Colonic mucosa (tissue), 4 donors: Measurements from ENCODE around the gene GRWD1. TPM values are rescaled to one million over a fixed set of nuclear protein-coding genes. Genes with fewer than 3 reads are reported as not detected.

Experiments
- DNase-seq: peaks from one replicate; pipeline ENCODE4 v3.0.0-alpha.2; 2020
- H3K27ac ChIP-seq: fragments of 200-600 bp; one replicate; pipeline ENCODE4 v1.8.0; 2021
- H3K27me3 ChIP-seq: fragments of 200-600 bp; one replicate; pipeline ENCODE4 v1.8.0; 2021
- H3K36me3 ChIP-seq: fragments of 200-600 bp; one replicate; pipeline ENCODE4 v1.8.0; 2021
- H3K4me1 ChIP-seq: fragments of 200-600 bp; one replicate; pipeline ENCODE4 v1.8.0; 2021; ENCODE audit warnings: mild to moderate bottlenecking
- H3K4me3 ChIP-seq: fragments of 200-600 bp; one replicate; pipeline ENCODE4 v1.8.0; 2021
- H3K9ac ChIP-seq, 2 donors: one replicate each; pipeline ENCODE4 v1.7.0; 2013; ENCODE audit warnings: control low read depth in 2 of 2, low read depth in 2 of 2, low read length in 2 of 2
- H3K9me3 ChIP-seq: fragments of 200-600 bp; one replicate; pipeline ENCODE4 v1.8.0; 2021
- CTCF ChIP-seq: fragments of 200-600 bp; IDR thresholded peaks from one replicate; pipeline ENCODE4 v1.8.0; 2022; ENCODE audit warnings: antibody characterized with exemption, mild to moderate bottlenecking
- intact Hi-C: fragments of 100-400 bp; cut with DNase I; formaldehyde crosslinking; loops from one replicate; pipeline ENCODE4 v1.14.1; 2022
- total RNA-seq, 2 donors: library from RNA; stranded (reverse); fragmentation: NEBNext Ultra II Directional in 1 of 2; extraction: Animal tissue kit (Norgen Biotek cat#: 25700) in 1 of 2; gene quantifications; one replicate each; pipeline ENCODE4 v1.2.1, GENCODE V29; 2021
- donor health status: healthy.
- donor health status: DM: no; HTN: no; CAD: no.
- donor health status: DM: no; HTN: no; CAD: no.

Gene GRWD1
- total RNA-seq, 2 donors from 2014 or later: 17.0 to 45.8 TPM

- H3K36me3 ChIP-seq: peaks cover 13% of the 10 kb centered on the region
- no peak overlapping the region for H3K27ac ChIP-seq
- H3K9ac ChIP-seq: no peak overlapping the region
- no peaks in the 10 kb centered on the region for H3K27me3 ChIP-seq
- no peak for DNase-seq
- H3K4me3 ChIP-seq: no peak overlapping the region
- H3K9me3 ChIP-seq: no peaks in the 10 kb centered on the region
- H3K4me1 ChIP-seq: no peaks in the 10 kb centered on the region
- TF ChIP-seq CTCF: no peak
- intact Hi-C loops: no loop called here
Observed at GRCh38 chr19:48478339-48479256, 32.8 kb downstream of the GRWD1 start.

- no peak overlapping the region for H3K9ac ChIP-seq
- no peak overlapping the region for H3K27ac ChIP-seq
- no peaks in the 10 kb centered on the region for H3K9me3 ChIP-seq
- H3K4me1 ChIP-seq: no peaks in the 10 kb centered on the region
- H3K27me3 ChIP-seq: no peaks in the 10 kb centered on the region
- H3K36me3 ChIP-seq: peaks cover 6% of the 10 kb centered on the region
- no peak for DNase-seq
- H3K4me3 ChIP-seq: no peak overlapping the region
- TF ChIP-seq CTCF: no peak
- intact Hi-C loops: no loop called here
Observed at GRCh38 chr19:48479686-48480085, 33.9 kb downstream of the GRWD1 start.

GRCh38 chr19:48480183-48480557 is 34.4 kb downstream of the GRWD1 start:
- H3K27ac ChIP-seq: peak overlapping the region; percentile 49
- TF ChIP-seq CTCF: no peak
- intact Hi-C loops: no loop called here
- no peaks in the 10 kb centered on the region for H3K4me1 ChIP-seq
- no peaks in the 10 kb centered on the region for H3K9me3 ChIP-seq
- peaks cover 1% of the 10 kb centered on the region for H3K36me3 ChIP-seq
- no peaks in the 10 kb centered on the region for H3K27me3 ChIP-seq
- H3K9ac ChIP-seq: peak overlapping the region; percentile 61 to 77
- peak overlapping the region; percentile 38 for H3K4me3 ChIP-seq
- DNase-seq: peak; percentile 45

- H3K4me1 ChIP-seq: no peaks in the 10 kb centered on the region
- no peak for TF ChIP-seq CTCF
- H3K4me3 ChIP-seq: peak overlapping the region; percentile 38
- H3K9ac ChIP-seq: peak overlapping the region; percentile 61 to 77
- intact Hi-C loops: no loop called here
- DNase-seq: peak; percentile 44
- H3K36me3 ChIP-seq: no peaks in the 10 kb centered on the region
- H3K27ac ChIP-seq: peak overlapping the region; percentile 49
- H3K27me3 ChIP-seq: no peaks in the 10 kb centered on the region
- H3K9me3 ChIP-seq: no peaks in the 10 kb centered on the region
Observed at GRCh38 chr19:48480558-48481500, 35.0 kb downstream of the GRWD1 start.

GRCh38 chr19:48481846-48482639 is 36.3 kb downstream of the GRWD1 start:
- H3K4me3 ChIP-seq: no peak overlapping the region
- H3K9me3 ChIP-seq: no peaks in the 10 kb centered on the region
- no peak overlapping the region for H3K9ac ChIP-seq
- no peak for DNase-seq
- no peaks in the 10 kb centered on the region for H3K27me3 ChIP-seq
- H3K36me3 ChIP-seq: no peaks in the 10 kb centered on the region
- TF ChIP-seq CTCF: no peak
- H3K27ac ChIP-seq: no peak overlapping the region
- no peaks in the 10 kb centered on the region for H3K4me1 ChIP-seq
- intact Hi-C loops: no loop called here
